ENCODE results near the gene ELOVL4.

Gene ELOVL4

DNA sequence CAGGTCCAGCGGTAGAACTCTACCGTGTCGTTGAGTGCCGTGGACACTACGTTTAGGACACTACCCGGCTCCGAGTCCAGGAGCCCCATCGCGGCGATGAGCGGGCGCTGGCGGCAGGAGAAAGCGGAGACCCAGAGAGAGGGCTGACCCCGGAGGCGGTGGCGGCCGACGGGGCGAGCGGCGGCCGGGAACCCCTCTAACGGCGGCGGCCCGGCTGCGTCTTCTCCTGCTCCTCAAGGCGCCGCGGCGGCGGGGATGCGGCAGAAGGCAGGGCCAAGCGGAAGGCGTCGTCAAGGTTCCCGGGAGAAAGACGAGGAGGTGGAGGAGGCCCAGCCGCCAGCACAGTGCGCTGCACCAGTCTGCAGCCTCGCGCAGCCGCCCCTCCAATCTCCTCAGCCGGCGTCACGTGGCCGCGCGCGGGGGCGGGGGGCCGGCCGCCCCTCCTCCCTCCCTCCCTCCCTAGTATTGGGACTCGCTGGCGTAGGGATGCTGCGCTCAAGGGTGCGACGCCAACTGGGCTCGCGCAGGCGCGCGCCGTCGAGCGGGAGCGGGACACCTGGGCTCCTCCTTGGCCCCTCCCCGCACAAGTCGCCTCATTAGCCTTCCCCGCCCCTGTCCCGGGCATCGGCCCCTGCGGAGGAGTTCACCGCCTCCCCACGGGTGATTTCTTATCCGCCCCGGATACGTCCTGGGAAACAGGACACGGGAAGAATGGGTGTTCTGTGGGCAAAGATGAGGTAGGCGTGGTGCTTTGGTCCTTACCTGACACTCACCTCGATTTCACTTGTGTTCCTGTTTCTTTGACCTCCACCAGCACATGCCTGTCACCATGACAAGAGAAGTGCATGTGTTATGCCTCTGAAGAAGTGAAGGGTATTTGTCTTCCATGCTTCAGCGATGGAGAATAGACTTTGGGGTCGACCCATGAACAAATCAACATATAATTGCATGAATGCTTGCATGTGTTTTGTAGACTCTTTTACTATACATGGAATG lies at the start of gene ELOVL4:
TSS of gene ELOVL4 (minus strand) at position 363 of the 996 bp plus-strand sequence. CDS start at position 89, 274 bp downstream.
- H3K9ac ChIP-seq (ENCODE audit: low read depth in 1 of 2, low read length in 2 of 2), result peak within 1 kb of the TSS in 1 of 2 donors; percentile 39
- H3K9me3 ChIP-seq (ENCODE audit: control insufficient read depth in 2 of 2, low read length in 2 of 2), result no peaks in the 10 kb centered on the region
- peak within 1 kb of the TSS; percentile 61 to 63 for H3K4me3 ChIP-seq (ENCODE audit: low read length in 2 of 2)
- peaks cover 5 to 9% of the 10 kb centered on the region in 2 donors for H3K4me1 ChIP-seq (ENCODE audit: control insufficient read depth in 2 of 2, insufficient read depth in 2 of 2, low read length in 2 of 2)
- peaks cover 20 to 27% of the 10 kb centered on the region in 2 donors for H3K27me3 ChIP-seq (ENCODE audit: control insufficient read depth in 2 of 2, insufficient read depth in 2 of 2, low read length in 2 of 2)
- H3K27ac ChIP-seq (ENCODE audit: low read depth in 2 of 2, low read length in 2 of 2), result no peak within 1 kb of the TSS
- no peaks in the 10 kb centered on the region for H3K36me3 ChIP-seq (ENCODE audit: control insufficient read depth in 2 of 2, insufficient read depth in 2 of 2, low read length in 2 of 2)

DNA sequence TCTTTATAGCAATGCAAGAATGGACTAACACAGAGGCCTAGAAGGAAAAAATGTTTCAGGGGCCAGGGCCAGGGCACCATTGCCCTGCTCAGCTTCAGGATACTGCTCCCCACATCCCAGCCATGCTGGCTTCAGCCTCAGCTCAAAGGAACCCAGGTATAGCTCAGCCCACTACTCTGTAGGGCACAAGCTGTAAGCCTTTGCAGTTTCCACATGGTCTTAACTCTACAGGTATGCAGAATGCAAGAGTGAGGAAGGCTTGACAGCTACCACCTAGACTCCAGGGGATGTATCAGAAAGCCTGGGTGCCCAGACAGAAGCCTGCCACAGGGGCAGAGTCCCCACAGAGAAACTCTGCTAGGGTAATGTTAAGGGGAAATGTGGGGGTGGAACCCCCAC lies 46.6 kb upstream of the ELOVL4 start:
- Histone ChIP-seq H3K9me3 (ENCODE audit: control insufficient read depth in 2 of 2, low read length in 2 of 2) (no peaks in the 10 kb centered on the region), H3K27ac (ENCODE audit: low read depth in 2 of 2, low read length in 2 of 2) (no peak overlapping the region), H3K4me1 (ENCODE audit: control insufficient read depth in 2 of 2, insufficient read depth in 2 of 2, low read length in 2 of 2) (no peaks in the 10 kb centered on the region), H3K9ac (ENCODE audit: low read depth in 1 of 2, low read length in 2 of 2) (no peak overlapping the region), H3K27me3 (ENCODE audit: control insufficient read depth in 2 of 2, insufficient read depth in 2 of 2, low read length in 2 of 2) (no peaks in the 10 kb centered on the region), H3K4me3 (ENCODE audit: low read length in 2 of 2) (no peak overlapping the region), H3K36me3 (ENCODE audit: control insufficient read depth in 2 of 2, insufficient read depth in 2 of 2, low read length in 2 of 2) (no peaks in the 10 kb centered on the region)

DNA sequence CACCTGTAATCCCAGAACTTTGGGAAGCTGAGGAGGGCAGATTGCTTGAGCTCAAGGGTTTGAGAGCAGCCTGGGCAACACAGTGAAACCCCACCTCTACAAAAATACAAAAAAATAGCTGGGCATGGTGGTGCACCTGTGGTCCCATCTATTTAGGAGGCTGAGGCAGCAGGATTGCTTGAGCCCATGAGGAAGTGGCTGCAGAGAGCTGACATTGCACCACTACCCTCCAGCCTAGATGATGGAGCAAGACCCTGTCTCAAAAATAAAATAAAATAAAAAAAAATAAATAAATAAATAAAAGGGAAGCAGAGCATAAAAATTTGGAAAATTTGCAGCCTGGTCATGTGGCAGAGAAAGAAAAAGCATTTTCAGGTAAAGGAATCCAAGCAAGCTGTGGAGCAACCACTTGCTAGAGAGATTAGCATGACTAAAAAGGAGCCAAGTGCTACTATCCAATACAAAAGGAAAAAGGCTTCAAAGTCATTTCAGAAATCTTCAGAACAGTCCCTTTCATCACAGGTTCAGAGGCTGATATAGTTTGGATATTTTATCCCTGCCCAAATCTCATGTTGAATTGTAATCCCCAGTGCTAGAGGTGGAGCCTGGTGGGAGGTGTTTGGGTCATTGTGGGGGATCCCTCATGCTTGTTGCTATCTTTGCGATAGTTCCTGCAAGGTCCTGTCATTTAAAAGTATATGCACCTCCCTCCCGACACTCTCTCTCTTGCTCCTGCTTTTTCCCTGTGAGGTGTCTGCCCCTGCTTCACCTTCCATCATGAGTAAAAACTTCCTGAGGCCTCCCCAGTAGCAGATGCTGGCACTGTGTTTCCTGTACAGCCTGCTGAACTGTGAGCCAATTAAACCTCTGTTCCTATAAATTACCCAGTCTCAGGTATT lies 45.9 kb upstream of the ELOVL4 start:
- Histone ChIP-seq H3K27ac (ENCODE audit: low read depth in 2 of 2, low read length in 2 of 2) (no peak overlapping the region), H3K9me3 (ENCODE audit: control insufficient read depth in 2 of 2, low read length in 2 of 2) (no peaks in the 10 kb centered on the region), H3K4me3 (ENCODE audit: low read length in 2 of 2) (no peak overlapping the region), H3K27me3 (ENCODE audit: control insufficient read depth in 2 of 2, insufficient read depth in 2 of 2, low read length in 2 of 2) (no peaks in the 10 kb centered on the region), H3K9ac (ENCODE audit: low read depth in 1 of 2, low read length in 2 of 2) (no peak overlapping the region), H3K36me3 (ENCODE audit: control insufficient read depth in 2 of 2, insufficient read depth in 2 of 2, low read length in 2 of 2) (no peaks in the 10 kb centered on the region), H3K4me1 (ENCODE audit: control insufficient read depth in 2 of 2, insufficient read depth in 2 of 2, low read length in 2 of 2) (no peaks in the 10 kb centered on the region)

DNA sequence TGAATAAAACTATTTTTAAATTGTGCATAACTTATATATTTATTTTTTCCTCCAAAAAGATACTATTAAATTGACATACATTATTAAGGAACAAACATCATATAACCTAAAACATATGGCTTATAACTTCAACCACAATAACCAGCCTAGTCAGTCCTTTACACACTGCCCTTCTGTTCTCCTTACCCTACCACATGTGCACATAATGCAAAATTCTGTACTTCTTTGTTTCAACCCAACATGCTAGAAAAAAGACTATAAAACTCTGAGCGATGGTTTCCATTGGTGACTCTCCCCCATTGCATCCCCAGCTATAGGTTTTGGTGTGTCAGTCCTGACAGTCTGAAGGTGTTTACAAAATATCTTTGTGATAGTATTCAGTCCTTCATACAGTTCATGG lies 42.3 kb upstream of the ELOVL4 start:
- H3K4me3 ChIP-seq (ENCODE audit: low read length in 2 of 2), result no peak overlapping the region
- no peaks in the 10 kb centered on the region for H3K9me3 ChIP-seq (ENCODE audit: control insufficient read depth in 2 of 2, low read length in 2 of 2)
- no peaks in the 10 kb centered on the region for H3K27me3 ChIP-seq (ENCODE audit: control insufficient read depth in 2 of 2, insufficient read depth in 2 of 2, low read length in 2 of 2)
- no peak overlapping the region for H3K27ac ChIP-seq (ENCODE audit: low read depth in 2 of 2, low read length in 2 of 2)
- no peaks in the 10 kb centered on the region for H3K36me3 ChIP-seq (ENCODE audit: control insufficient read depth in 2 of 2, insufficient read depth in 2 of 2, low read length in 2 of 2)
- no peaks in the 10 kb centered on the region for H3K4me1 ChIP-seq (ENCODE audit: control insufficient read depth in 2 of 2, insufficient read depth in 2 of 2, low read length in 2 of 2)
- no peak overlapping the region for H3K9ac ChIP-seq (ENCODE audit: low read depth in 1 of 2, low read length in 2 of 2)

DNA sequence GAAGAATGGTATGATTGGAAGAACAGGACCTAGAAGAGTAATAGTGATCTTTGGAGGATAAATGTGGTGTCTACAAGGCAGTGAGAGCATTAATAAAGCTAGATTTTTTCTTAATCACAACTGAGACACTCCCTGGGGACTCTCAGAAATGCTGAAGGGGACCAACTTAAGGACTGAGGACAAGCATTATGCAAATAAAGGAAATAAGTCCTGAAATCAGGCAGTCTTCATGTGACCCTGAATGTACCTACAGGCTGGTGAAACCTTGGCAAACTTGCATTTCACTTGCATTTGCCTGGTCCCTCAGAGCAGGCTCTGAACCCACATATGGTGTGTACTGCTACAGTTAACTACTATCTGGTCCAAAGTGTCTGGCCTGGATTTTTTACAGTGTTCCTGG lies 37.8 kb upstream of the ELOVL4 start:
- Histone ChIP-seq H3K4me1 (ENCODE audit: control insufficient read depth in 2 of 2, insufficient read depth in 2 of 2, low read length in 2 of 2) (no peaks in the 10 kb centered on the region), H3K9ac (ENCODE audit: low read depth in 1 of 2, low read length in 2 of 2) (no peak overlapping the region), H3K27me3 (ENCODE audit: control insufficient read depth in 2 of 2, insufficient read depth in 2 of 2, low read length in 2 of 2) (no peaks in the 10 kb centered on the region), H3K4me3 (ENCODE audit: low read length in 2 of 2) (no peak overlapping the region), H3K27ac (ENCODE audit: low read depth in 2 of 2, low read length in 2 of 2) (no peak overlapping the region), H3K36me3 (ENCODE audit: control insufficient read depth in 2 of 2, insufficient read depth in 2 of 2, low read length in 2 of 2) (no peaks in the 10 kb centered on the region), H3K9me3 (ENCODE audit: control insufficient read depth in 2 of 2, low read length in 2 of 2) (no peaks in the 10 kb centered on the region)

DNA sequence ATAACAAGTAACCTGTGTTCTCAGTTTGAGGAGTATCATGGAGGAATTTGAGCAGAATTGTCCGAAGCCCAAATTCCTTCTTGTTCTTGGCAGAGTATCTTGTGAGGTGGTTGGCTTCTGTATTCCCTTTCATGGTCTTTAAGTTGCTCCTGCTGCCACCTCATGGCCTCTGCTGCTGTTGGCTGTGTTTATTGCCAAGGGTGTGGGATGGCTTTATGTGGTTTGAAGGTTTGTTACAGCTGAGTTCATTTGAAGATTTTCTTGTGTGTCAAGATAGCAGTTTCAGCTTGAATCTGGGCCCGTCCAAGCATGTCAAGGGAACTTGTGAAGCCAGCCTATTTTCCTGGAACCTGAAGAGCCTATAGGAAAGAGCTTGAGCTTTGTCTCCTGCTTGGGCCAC lies 36.9 kb upstream of the ELOVL4 start:
- no peaks in the 10 kb centered on the region for H3K36me3 ChIP-seq (ENCODE audit: control insufficient read depth in 2 of 2, insufficient read depth in 2 of 2, low read length in 2 of 2)
- no peaks in the 10 kb centered on the region for H3K4me1 ChIP-seq (ENCODE audit: control insufficient read depth in 2 of 2, insufficient read depth in 2 of 2, low read length in 2 of 2)
- no peaks in the 10 kb centered on the region for H3K27me3 ChIP-seq (ENCODE audit: control insufficient read depth in 2 of 2, insufficient read depth in 2 of 2, low read length in 2 of 2)
- no peak overlapping the region for H3K27ac ChIP-seq (ENCODE audit: low read depth in 2 of 2, low read length in 2 of 2)
- no peaks in the 10 kb centered on the region for H3K9me3 ChIP-seq (ENCODE audit: control insufficient read depth in 2 of 2, low read length in 2 of 2)
- H3K4me3 ChIP-seq (ENCODE audit: low read length in 2 of 2), result no peak overlapping the region
- no peak overlapping the region for H3K9ac ChIP-seq (ENCODE audit: low read depth in 1 of 2, low read length in 2 of 2)

DNA sequence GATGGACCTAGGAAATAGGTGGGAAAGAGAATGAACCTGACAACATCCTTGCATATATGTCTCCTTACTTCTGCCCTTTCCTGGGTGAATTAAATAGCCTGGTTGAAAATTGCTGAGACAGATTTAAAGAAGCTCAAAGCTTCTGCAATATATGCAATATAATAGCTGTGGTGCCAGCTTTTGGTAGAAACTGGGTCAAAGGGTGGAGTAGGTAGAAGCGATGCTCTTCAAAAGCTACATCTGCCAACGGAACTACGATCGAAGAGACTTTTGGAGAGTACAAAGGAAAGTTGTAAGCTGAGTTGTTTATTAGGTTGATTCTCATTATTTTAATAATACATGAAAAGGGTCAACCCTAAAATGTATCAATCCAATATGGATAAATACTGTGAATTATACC lies 34.3 kb upstream of the ELOVL4 start:
- Histone ChIP-seq H3K27me3 (ENCODE audit: control insufficient read depth in 2 of 2, insufficient read depth in 2 of 2, low read length in 2 of 2) (no peaks in the 10 kb centered on the region), H3K4me3 (ENCODE audit: low read length in 2 of 2) (no peak overlapping the region), H3K9me3 (ENCODE audit: control insufficient read depth in 2 of 2, low read length in 2 of 2) (no peaks in the 10 kb centered on the region), H3K27ac (ENCODE audit: low read depth in 2 of 2, low read length in 2 of 2) (no peak overlapping the region), H3K4me1 (ENCODE audit: control insufficient read depth in 2 of 2, insufficient read depth in 2 of 2, low read length in 2 of 2) (no peaks in the 10 kb centered on the region), H3K36me3 (ENCODE audit: control insufficient read depth in 2 of 2, insufficient read depth in 2 of 2, low read length in 2 of 2) (no peaks in the 10 kb centered on the region), H3K9ac (ENCODE audit: low read depth in 1 of 2, low read length in 2 of 2) (no peak overlapping the region)

DNA sequence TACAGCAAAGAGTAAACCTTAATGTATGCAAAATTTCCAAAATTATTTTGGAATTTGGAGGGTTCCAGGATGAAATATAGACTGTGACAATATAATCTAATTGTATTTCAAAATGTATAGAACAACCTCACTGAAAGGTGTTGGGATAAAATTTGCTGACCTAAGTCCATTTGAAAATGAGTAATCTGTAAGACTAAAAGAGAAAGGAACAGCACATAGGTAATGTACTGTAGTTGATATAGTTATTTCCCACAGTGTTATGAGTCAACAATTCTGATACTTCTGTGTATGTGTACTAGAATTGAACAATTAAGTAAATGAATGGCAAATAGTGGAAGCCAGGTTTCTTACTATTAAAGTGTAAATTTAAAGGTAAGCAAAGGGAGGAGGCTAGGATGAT lies 23.8 kb upstream of the ELOVL4 start:
- no peak overlapping the region for H3K9ac ChIP-seq (ENCODE audit: low read depth in 1 of 2, low read length in 2 of 2)
- H3K4me3 ChIP-seq (ENCODE audit: low read length in 2 of 2), result no peak overlapping the region
- H3K4me1 ChIP-seq (ENCODE audit: control insufficient read depth in 2 of 2, insufficient read depth in 2 of 2, low read length in 2 of 2), result no peaks in the 10 kb centered on the region
- no peaks in the 10 kb centered on the region for H3K36me3 ChIP-seq (ENCODE audit: control insufficient read depth in 2 of 2, insufficient read depth in 2 of 2, low read length in 2 of 2)
- H3K9me3 ChIP-seq (ENCODE audit: control insufficient read depth in 2 of 2, low read length in 2 of 2), result peaks cover 0 to 3% of the 10 kb centered on the region in 2 donors
- no peak overlapping the region for H3K27ac ChIP-seq (ENCODE audit: low read depth in 2 of 2, low read length in 2 of 2)
- H3K27me3 ChIP-seq (ENCODE audit: control insufficient read depth in 2 of 2, insufficient read depth in 2 of 2, low read length in 2 of 2), result no peaks in the 10 kb centered on the region

DNA sequence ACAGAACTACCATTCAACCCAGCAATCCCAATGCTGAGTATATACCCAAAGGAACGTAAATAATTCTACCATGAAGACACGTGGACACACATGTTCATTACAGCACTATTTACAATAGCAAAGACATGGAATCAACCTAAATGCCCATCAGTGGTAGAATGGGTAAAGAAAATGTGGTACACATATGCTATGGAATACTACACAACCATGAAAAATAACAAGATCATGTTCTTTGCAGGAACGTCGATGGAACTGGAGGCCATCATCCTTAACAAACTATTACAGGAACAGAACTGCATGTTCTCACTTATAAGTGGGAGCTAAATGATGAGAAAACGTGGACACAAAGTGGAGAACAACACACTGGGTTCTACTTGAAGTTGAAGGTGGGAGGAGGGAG lies 22.4 kb upstream of the ELOVL4 start:
- no peak overlapping the region for H3K9ac ChIP-seq (ENCODE audit: low read depth in 1 of 2, low read length in 2 of 2)
- H3K27ac ChIP-seq (ENCODE audit: low read depth in 2 of 2, low read length in 2 of 2), result no peak overlapping the region
- no peak overlapping the region for H3K4me3 ChIP-seq (ENCODE audit: low read length in 2 of 2)
- H3K9me3 ChIP-seq (ENCODE audit: control insufficient read depth in 2 of 2, low read length in 2 of 2), result peaks cover 0 to 3% of the 10 kb centered on the region in 2 donors
- no peaks in the 10 kb centered on the region for H3K4me1 ChIP-seq (ENCODE audit: control insufficient read depth in 2 of 2, insufficient read depth in 2 of 2, low read length in 2 of 2)
- no peaks in the 10 kb centered on the region for H3K27me3 ChIP-seq (ENCODE audit: control insufficient read depth in 2 of 2, insufficient read depth in 2 of 2, low read length in 2 of 2)
- H3K36me3 ChIP-seq (ENCODE audit: control insufficient read depth in 2 of 2, insufficient read depth in 2 of 2, low read length in 2 of 2), result no peaks in the 10 kb centered on the region

DNA sequence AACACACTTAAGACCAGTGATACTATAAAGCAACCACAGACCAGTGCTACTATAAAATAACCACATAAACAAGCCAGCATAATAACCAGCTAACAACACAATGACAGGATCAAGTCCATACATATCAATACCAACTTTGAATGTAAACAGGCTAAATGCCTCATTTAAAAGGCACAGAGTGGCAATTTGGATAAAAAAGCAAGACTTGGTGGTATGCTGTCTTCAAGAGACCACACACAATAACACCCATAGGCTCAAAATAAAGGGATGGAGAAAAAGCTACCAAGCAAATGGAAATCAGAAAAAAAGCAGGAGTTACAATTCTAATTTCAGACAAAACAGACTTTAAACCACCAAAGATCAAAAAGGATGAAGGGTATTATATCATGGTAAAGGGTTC lies 19.8 kb upstream of the ELOVL4 start:
- H3K9ac ChIP-seq (ENCODE audit: low read depth in 1 of 2, low read length in 2 of 2), result no peak overlapping the region
- H3K27me3 ChIP-seq (ENCODE audit: control insufficient read depth in 2 of 2, insufficient read depth in 2 of 2, low read length in 2 of 2), result no peaks in the 10 kb centered on the region
- no peak overlapping the region for H3K4me3 ChIP-seq (ENCODE audit: low read length in 2 of 2)
- H3K36me3 ChIP-seq (ENCODE audit: control insufficient read depth in 2 of 2, insufficient read depth in 2 of 2, low read length in 2 of 2), result no peaks in the 10 kb centered on the region
- peaks cover 0 to 3% of the 10 kb centered on the region in 2 donors for H3K9me3 ChIP-seq (ENCODE audit: control insufficient read depth in 2 of 2, low read length in 2 of 2)
- no peaks in the 10 kb centered on the region for H3K4me1 ChIP-seq (ENCODE audit: control insufficient read depth in 2 of 2, insufficient read depth in 2 of 2, low read length in 2 of 2)
- no peak overlapping the region for H3K27ac ChIP-seq (ENCODE audit: low read depth in 2 of 2, low read length in 2 of 2)

Data from mucosa of rectum (tissue), 2 donors.